ENCODE results near the gene CSF1R.

Gene CSF1R

DNA sequence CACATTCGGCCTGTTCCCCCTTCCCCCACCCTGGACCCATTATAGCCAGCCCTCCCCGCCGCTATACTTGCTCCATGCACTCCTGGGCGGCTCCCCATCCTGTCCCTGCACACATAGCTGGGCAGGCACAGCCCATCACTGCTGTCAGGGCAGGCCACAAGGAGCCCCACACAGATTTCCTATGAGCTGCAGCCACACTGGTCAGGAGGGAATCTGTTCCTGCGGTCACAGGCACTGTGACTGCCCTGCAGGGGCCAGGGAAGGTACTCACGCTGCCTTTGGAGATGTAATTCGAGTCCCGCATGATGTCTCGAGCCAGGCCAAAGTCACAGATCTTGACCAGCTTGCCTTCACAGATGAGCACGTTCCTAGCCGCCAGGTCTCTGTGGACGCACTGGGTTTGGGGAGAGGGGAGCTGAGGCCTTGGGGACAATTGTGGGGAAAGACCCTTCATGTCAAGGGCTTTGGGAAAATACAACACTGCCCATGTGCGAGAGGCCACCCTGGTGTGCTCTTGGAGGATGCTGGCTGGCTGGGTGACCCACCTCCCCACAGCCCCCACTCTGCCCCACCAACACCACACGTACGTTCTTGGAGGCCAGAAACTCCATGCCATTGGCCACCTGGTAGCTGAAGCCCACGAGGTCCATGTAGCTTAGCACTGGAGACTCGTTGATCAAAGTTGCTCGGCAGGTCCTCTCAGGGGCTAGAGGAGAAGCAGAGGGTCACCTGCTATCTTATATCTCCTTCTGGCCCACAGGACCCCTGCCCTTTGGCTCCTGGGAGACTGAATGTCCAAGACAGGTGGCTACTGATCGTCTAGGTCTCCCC is 34.5 kb upstream of the CSF1R start:
- TF ChIP-seq, protein P1, sequence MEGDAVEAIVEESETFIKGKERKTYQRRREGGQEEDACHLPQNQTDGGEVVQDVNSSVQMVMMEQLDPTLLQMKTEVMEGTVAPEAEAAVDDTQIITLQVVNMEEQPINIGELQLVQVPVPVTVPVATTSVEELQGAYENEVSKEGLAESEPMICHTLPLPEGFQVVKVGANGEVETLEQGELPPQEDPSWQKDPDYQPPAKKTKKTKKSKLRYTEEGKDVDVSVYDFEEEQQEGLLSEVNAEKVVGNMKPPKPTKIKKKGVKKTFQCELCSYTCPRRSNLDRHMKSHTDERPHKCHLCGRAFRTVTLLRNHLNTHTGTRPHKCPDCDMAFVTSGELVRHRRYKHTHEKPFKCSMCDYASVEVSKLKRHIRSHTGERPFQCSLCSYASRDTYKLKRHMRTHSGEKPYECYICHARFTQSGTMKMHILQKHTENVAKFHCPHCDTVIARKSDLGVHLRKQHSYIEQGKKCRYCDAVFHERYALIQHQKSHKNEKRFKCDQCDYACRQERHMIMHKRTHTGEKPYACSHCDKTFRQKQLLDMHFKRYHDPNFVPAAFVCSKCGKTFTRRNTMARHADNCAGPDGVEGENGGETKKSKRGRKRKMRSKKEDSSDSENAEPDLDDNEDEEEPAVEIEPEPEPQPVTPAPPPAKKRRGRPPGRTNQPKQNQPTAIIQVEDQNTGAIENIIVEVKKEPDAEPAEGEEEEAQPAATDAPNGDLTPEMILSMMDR (IDR thresholded peaks at IDR 0.05; ENCODE audit: extremely low read depth, missing control alignments), result no peak
- no peak for DNase-seq (ENCODE audit: low spot score)

DNA sequence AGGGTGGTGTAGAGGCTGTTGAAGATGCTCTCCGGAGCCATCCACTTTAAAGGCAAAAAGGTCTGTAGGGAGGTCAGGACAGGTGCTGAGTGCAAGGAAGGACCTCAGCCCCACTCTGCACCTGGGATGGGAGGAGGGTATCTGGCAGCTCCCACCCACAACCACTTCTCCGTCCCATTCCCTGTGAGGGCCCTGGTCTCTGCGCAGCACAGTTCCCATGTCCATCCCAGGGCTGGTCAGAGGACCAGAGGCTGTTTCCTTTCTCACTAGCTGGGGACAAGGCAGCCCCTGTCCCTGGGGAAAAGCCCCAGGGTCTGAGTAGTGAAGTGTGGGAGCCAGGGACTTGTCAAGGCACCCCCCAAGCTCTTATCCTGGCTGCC is 33.7 kb upstream of the CSF1R start:
- no peak for DNase-seq (ENCODE audit: low spot score)
- TF ChIP-seq, protein P1 (IDR thresholded peaks at IDR 0.05; ENCODE audit: extremely low read depth, missing control alignments), result no peak

DNA sequence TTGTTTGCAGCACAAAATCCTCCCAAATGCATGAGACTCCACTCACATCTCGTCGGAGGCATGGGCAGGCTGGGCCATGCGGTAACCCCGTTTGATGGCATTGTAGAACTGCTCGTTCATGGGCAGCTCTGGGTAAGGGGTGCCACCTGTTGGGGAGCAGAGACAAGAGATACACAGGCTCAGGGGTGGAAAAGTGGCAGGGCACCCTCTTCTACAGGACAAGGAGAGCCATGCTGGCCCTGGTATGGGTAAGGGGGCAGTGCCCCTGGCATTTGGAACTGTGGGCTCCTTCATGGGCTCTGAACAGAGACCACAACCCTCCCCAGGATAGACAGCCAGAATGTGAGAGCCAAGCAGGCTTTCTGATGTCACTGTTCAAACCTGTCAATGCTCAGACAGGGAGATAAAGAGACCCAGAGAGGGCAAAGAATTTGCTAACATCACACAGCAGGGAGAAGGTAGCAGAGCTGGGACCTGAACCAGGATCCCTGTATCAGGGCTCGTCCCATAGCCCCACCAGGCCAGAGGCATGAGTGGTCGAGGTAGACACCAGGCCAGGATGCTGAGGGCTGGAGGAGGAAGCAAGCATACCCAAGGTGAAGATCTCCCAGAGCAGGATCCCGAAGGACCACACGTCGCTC is 33.2 kb upstream of the CSF1R start:
- no peak for DNase-seq (ENCODE audit: low spot score)

DNA sequence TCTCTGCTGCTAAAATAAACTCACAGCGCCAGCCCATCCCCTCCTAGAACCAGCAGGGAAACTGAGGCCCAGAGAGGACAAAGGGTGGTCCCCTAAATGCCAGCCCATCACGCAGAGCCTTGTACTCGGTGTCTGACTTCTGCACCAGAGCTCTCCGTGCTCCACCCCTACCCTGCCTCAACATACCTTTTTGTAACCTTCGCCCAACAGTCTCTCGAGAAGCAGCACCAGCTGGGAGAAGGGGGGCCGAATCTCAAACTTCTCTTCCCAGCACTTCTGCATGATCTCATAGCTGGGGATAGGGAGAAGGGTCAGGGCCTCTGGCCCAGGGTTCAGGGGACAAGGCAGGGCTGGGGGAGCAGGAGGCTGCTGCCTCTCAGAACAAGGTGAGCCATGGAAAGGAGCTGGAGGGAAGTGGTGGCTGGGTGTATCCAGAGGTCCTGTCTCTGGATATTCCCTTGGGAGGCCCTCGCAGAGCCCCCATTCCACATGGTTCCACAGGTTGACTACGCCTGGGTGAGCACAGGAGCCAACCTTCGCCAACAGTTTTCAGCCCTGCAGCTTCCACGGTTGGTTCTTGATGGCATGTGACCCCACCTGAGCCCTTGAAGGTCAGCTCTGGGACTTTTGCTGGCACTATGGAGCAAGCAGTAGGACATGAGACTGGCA is 32.3 kb upstream of the CSF1R start:
- DNase-seq (ENCODE audit: low spot score), result no peak
- TF ChIP-seq, protein P1 (IDR thresholded peaks at IDR 0.05; ENCODE audit: extremely low read depth, missing control alignments), result no peak

More for the DNA sequence above, 33.2 kb upstream of the CSF1R start:
- TF ChIP-seq, protein P1 (IDR thresholded peaks at IDR 0.05; ENCODE audit: extremely low read depth, missing control alignments), result no peak

DNA sequence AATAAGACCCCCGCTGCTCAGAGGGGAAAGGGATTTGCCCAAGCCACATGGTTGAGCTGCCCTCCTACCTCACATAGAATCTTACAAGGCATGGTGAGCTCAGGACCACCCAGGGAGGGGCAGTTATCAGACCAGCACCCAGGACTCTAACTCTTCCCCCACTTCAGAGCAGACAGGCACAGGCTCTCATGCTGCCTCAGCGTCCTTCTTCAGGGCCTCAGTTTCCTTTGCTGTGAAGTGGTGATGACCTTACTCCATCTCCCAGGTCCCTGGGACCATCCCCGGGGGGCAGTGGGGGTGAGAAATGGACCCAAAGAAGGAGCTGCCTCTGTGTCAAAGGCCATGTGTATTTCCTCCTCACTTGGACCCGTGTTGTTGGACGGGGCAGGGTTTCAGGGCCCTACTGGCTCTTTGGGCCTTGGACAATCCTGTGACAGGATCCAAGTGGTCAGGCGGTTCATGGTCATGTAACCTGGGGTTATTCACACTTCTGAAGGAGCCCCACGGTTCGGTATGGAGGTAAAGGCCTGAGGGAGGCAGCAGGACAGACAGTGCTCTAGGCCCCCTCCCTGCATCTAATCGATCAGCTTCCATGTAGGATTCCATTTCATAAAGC is 31.7 kb upstream of the CSF1R start:
- DNase-seq (ENCODE audit: low spot score), result no peak
- TF ChIP-seq, protein P1 (IDR thresholded peaks at IDR 0.05; ENCODE audit: extremely low read depth, missing control alignments), result no peak

DNA sequence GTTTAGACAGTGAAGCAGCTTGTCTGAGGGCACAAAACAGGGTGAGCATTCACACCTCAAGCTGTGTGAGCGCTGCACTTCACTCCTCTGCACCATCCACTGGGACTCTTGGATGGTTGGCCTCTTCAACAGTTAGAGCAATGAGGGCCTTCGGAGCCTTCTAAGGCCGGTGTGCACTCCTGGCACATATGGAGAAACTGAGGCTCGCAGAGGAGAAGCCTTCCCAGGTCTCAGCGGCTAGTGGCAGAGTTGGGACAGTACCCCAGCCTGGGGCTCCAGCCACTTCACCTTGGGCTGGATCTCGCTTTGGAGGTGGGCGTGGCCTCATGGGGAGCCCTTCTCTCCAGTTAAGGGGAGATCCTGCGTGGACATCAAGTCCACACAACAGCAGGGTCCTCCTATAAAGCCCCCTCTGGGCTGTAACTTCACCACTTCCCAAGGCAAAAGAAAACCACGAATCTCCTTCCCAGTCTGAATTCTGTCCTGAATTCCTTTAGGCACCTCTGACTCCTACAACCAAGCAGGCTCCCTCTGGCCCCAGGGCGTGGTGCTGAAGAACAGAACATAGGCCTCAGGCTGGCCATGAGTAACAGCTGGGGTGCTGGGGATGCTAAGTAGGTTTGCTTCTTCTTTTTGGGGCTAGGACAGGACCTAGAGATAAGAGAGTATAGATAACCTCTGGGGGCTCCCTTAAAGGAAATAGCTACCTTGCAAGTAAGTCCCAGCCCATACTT is 30.5 kb upstream of the CSF1R start:
- DNase-seq (ENCODE audit: low spot score), result no peak
- TF ChIP-seq, protein P1 (IDR thresholded peaks at IDR 0.05; ENCODE audit: extremely low read depth, missing control alignments), result no peak

Measured in GM20000 (cell line).